B cell (primary cell): ENCODE results near the gene SLC39A11. TPM values are rescaled to one million over a fixed set of nuclear protein-coding genes. Genes with fewer than 3 reads are reported as not detected.

Experiments
- ATAC-seq: fragments of 200-7000 bp; cut with Tn5 transposase; one replicate; pipeline ENCODE4 v1.10.0; 2021; ENCODE audit warnings: low read depth, mild to moderate bottlenecking, moderate number of reproducible peaks, moderate library complexity
- CTCF ChIA-PET: fragments of 350-600 bp; sonication (Branson Sonifier 250); formaldehyde crosslinking; loops from one replicate; lab custom pipeline; 2021; ENCODE audit warnings: antibody characterized with exemption, inconsistent platforms; lab: Charles Lee
- POLR2A ChIA-PET: fragments of 350-600 bp; sonication (Branson Sonifier 250); formaldehyde crosslinking; loops from one replicate; lab custom pipeline; 2021; ENCODE audit warnings: antibody characterized with exemption; lab: Charles Lee
- DNase-seq: peaks from one replicate; pipeline ENCODE4 v3.0.0; 2013
- H2AFZ ChIP-seq: 2 replicates; pipeline ENCODE4 v1.6.1; 2012; ENCODE audit warnings: mild to moderate bottlenecking, low read depth, low read length; ENCODE audit not compliant: insufficient read depth, poor library complexity, severe bottlenecking
- H3K27ac ChIP-seq, 2 donors: 1 replicate in 1 of 2; 2 replicates in 1 of 2; pipeline ENCODE4 v1.5.1; 2012 to 2013; ENCODE audit warnings: low read length in 2 of 2, mild to moderate bottlenecking in 2 of 2, moderate library complexity in 1 of 2
- H3K27me3 ChIP-seq, 4 experiments: fragments of 200-600 bp in 1 of 4; sonication (generic) in 1 of 4; replicated peaks in 1 of 4; 1 replicate in 2 of 4; 2 replicates in 2 of 4; pipeline versions ENCODE4 v1.6.1 to v1.7.0; 2013 to 2016; ENCODE audit warnings: low read length in 3 of 4, mild to moderate bottlenecking in 2 of 4, mixed read lengths in 1 of 4, moderate library complexity in 1 of 4; ENCODE audit not compliant: insufficient read depth in 4 of 4, control insufficient read depth in 3 of 4; ENCODE audit errors: control extremely low read depth in 1 of 4
- H3K36me3 ChIP-seq, 2 experiments: replicated peaks in 1 of 2; 1 replicate in 1 of 2; 2 replicates in 1 of 2; pipeline versions ENCODE4 v1.6.1 to v1.7.1; 2013; ENCODE audit warnings: low read length in 1 of 2; ENCODE audit not compliant: insufficient read depth in 2 of 2, control insufficient read depth in 1 of 2; ENCODE audit errors: control extremely low read depth in 1 of 2, extremely low read depth in 1 of 2
- H3K4me1 ChIP-seq, 2 donors: fragments of 200-600 bp in 1 of 2; sonication (generic) in 1 of 2; 1 replicate in 1 of 2; 2 replicates in 1 of 2; pipeline versions ENCODE4 v1.5.1 to v1.6.1; 2013 to 2017; ENCODE audit warnings: low read length in 2 of 2; ENCODE audit not compliant: control insufficient read depth in 2 of 2, insufficient read depth in 2 of 2
- H3K4me2 ChIP-seq: replicated peaks from 2 replicates; pipeline ENCODE3; 2012; ENCODE audit warnings: mild to moderate bottlenecking, low read depth, low read length; ENCODE audit not compliant: poor library complexity, severe bottlenecking
- H3K4me3 ChIP-seq, 5 experiments: fragments of 200-600 bp in 1 of 5; sonication (generic) in 1 of 5; 1 replicate in 3 of 5; 2 replicates in 2 of 5; pipeline versions ENCODE4 v1.5.1 to v1.7.0; 2011 to 2016; ENCODE audit warnings: low read length in 4 of 5, mild to moderate bottlenecking in 4 of 5, low read depth in 2 of 5, control low read depth in 1 of 5, moderate library complexity in 1 of 5; ENCODE audit not compliant: insufficient read depth in 1 of 5; ENCODE audit errors: control extremely low read depth in 1 of 5, extremely low read depth in 1 of 5
- H3K79me2 ChIP-seq: fragments of 200-600 bp; sonication (generic); one replicate; pipeline ENCODE4 v1.6.0; 2016; ENCODE audit warnings: low read length; ENCODE audit not compliant: control insufficient read depth, insufficient read depth
- H3K9ac ChIP-seq: fragments of 200-600 bp; sonication (generic); 2 replicates; pipeline ENCODE4 v1.6.1; 2017; ENCODE audit warnings: mild to moderate bottlenecking, low read length, moderate library complexity
- H3K9me3 ChIP-seq, 3 donors: one replicate each; pipeline versions ENCODE4 v1.6.1 to v1.7.1; 2013; ENCODE audit warnings: low read length in 2 of 3; ENCODE audit not compliant: control insufficient read depth in 2 of 3, insufficient read depth in 1 of 3; ENCODE audit errors: control extremely low read depth in 1 of 3
- H4K20me1 ChIP-seq: 2 replicates; pipeline ENCODE4 v1.6.0; 2012; ENCODE audit warnings: mild to moderate bottlenecking, low read length; ENCODE audit not compliant: insufficient read depth, control insufficient read depth, poor library complexity, severe bottlenecking
- H3K27ac Mint-ChIP-seq: one replicate; pipeline ENCODE4 v1.8.0; 2021; ENCODE audit warnings: mixed read lengths
- H3K27me3 Mint-ChIP-seq: one replicate; pipeline ENCODE4 v1.8.0; 2021; ENCODE audit warnings: mixed read lengths
- H3K4me1 Mint-ChIP-seq: one replicate; pipeline ENCODE4 v1.8.0; 2021; ENCODE audit warnings: mixed read lengths
- H3K4me3 Mint-ChIP-seq: one replicate; pipeline ENCODE4 v1.8.0; 2021; ENCODE audit warnings: mixed read lengths
- H3K9me3 Mint-ChIP-seq: one replicate; pipeline ENCODE4 v1.8.0; 2022; ENCODE audit warnings: mixed read lengths; ENCODE audit not compliant: insufficient read depth
- CTCF ChIP-seq: fragments of 200-600 bp; IDR thresholded peaks from one replicate; pipeline ENCODE4 v1.8.0; 2022; ENCODE audit warnings: antibody characterized with exemption, mild to moderate bottlenecking
- EZH2 ChIP-seq: IDR thresholded peaks from 2 replicates; pipeline ENCODE4 v1.6.1; 2012; ENCODE audit warnings: borderline replicate concordance, low read depth, mild to moderate bottlenecking, moderate library complexity, low read length; ENCODE audit not compliant: insufficient read depth, poor library complexity, severe bottlenecking
- WGBS: methylation state at CpG from one replicate; pipeline ENCODE4 v1.1.5; 2013; ENCODE audit warnings: missing lambda C conversion rate; ENCODE audit not compliant: insufficient coverage; 5-methylcytosine and 5-hydroxymethylcytosine counted together
- intact Hi-C: fragments of 100-400 bp; cut with micrococcal nuclease; formaldehyde crosslinking; loops from one replicate; pipeline ENCODE4 v1.10.0; 2022
- polyA plus RNA-seq: library from polyadenylated mRNA; depleted of rRNA; stranded (reverse); fragments of >200 nt; gene quantifications from 2 replicates; pipeline ENCODE4 v1.2.3, GENCODE V29; 2012
- total RNA-seq, 2 donors: library from RNA; stranded (reverse); fragments of 120-200 nt in 1 of 2; gene quantifications; 1 replicate in 1 of 2; 2 replicates in 1 of 2; pipeline versions ENCODE4 v1.2.3 to v1.2.4, GENCODE V29; 2013 to 2022

The SLC39A11 gene
- total and polyA plus RNA-seq, 2 donors (not counting 1 experiment from before 2014, with no cell fraction given): 6.9 to 39.6 TPM

- Histone ChIP-seq H3K9ac (no peak overlapping the region), H3K4me3 (no peak overlapping the region), H2AFZ (no peak overlapping the region), H3K27ac (no peak overlapping the region), H3K79me2 (no peaks in the 10 kb centered on the region), H3K27me3 (no peaks in the 10 kb centered on the region), H3K36me3 (no peaks in the 10 kb centered on the region), H3K9me3 (peaks cover 0 to 5% (median 0%) of the 10 kb centered on the region in 3 donors), H3K4me2 (no peak overlapping the region), H4K20me1 (no peaks in the 10 kb centered on the region), H3K4me1 (no peaks in the 10 kb centered on the region)
- TF ChIP-seq EZH2: no peak
- no peaks in the 10 kb centered on the region for H3K27me3 Mint-ChIP-seq
- H3K4me3 Mint-ChIP-seq: no peak overlapping the region
- intact Hi-C loops: no loop called here
- no peak for DNase-seq
- WGBS: 99% methylated on average over 20 of the region's 21 CpGs
- ChIA-PET POLR2A (no interaction called here), CTCF (no interaction called here)
- no peak for ATAC-seq
- no peaks in the 10 kb centered on the region for H3K9me3 Mint-ChIP-seq
- H3K4me1 Mint-ChIP-seq: no peaks in the 10 kb centered on the region
- no peak overlapping the region for H3K27ac Mint-ChIP-seq
Observed at GRCh38 chr17:72661116-72661944, 431.2 kb downstream of the SLC39A11 start.

GRCh38 chr17:72660274-72661115 lies 432.0 kb downstream of the SLC39A11 start:
- Histone ChIP-seq H3K27me3 (no peaks in the 10 kb centered on the region), H3K36me3 (no peaks in the 10 kb centered on the region), H3K4me1 (no peaks in the 10 kb centered on the region), H4K20me1 (no peaks in the 10 kb centered on the region), H3K79me2 (no peaks in the 10 kb centered on the region), H3K4me2 (no peak overlapping the region), H3K9ac (no peak overlapping the region), H2AFZ (no peak overlapping the region), H3K9me3 (peaks cover 0 to 5% (median 0%) of the 10 kb centered on the region in 3 donors), H3K4me3 (no peak overlapping the region), H3K27ac (no peak overlapping the region)
- Mint-ChIP-seq H3K9me3 (no peaks in the 10 kb centered on the region), H3K4me1 (no peaks in the 10 kb centered on the region), H3K27me3 (no peaks in the 10 kb centered on the region), H3K27ac (no peak overlapping the region), H3K4me3 (no peak overlapping the region)
- intact Hi-C loops: no loop called here
- WGBS: 85% methylated on average over 11 of the region's 20 CpGs
- CTCF ChIA-PET: interaction anchor here (0.7 kb wide), 1 partner anchor 67 kb away, joined by 3 read pairs; no protein-coding TSS in a partner anchor
- no peak for ATAC-seq
- no peak for DNase-seq
- POLR2A ChIA-PET: no interaction called here
- TF ChIP-seq EZH2 (no peak), CTCF (no peak)
